ENCODE results near the gene LPCAT3. TPM values are rescaled to one million over a fixed set of nuclear protein-coding genes. Genes with fewer than 3 reads are reported as not detected.
A peak's percentile ranks its signal among the peaks of the same experiment; 100 is the strongest.

Gene LPCAT3
- total RNA-seq, 1 experiment from 2014 or later = 54.3 TPM

GRCh38 chr12:7021956-7022355, 3.7 kb upstream of the LPCAT3 start:
- TF ChIP-seq TCF7L2 (IDR thresholded peaks at IDR 0.05; ENCODE audit: low read depth, low read length) (no peak), REST (IDR thresholded peaks at IDR 0.05; ENCODE audit: insufficient read depth in 1 of 2, low read depth in 2 of 2, low read length in 1 of 2) (no peak), POLR2AphosphoS5 (IDR thresholded peaks at IDR 0.05; ENCODE audit: low read depth, low read length) (no peak), CTCF (IDR thresholded peaks at IDR 0.05) (no peak), SIN3A (IDR thresholded peaks at IDR 0.05; ENCODE audit: borderline replicate concordance, insufficient read depth, low read depth, low read length) (no peak)
- H3K4me3 ChIP-seq (ENCODE audit: low read depth in 2 of 2, low read length in 2 of 2) = no peak overlapping the region
- BruUV-seq (replicated peaks) = no TSS peak
- no peak for DNase-seq (ENCODE audit: low read depth, low spot score)
- H3K27me3 ChIP-seq (ENCODE audit: control insufficient read depth, insufficient read depth, low read length) = no peaks in the 10 kb centered on the region
- H3K27ac ChIP-seq (ENCODE audit: low read length) = no peak overlapping the region
- intact Hi-C loops (cut with micrococcal nuclease; ENCODE audit: unreplicated experiment) (no loop called here), in situ Hi-C loops (cut with HindIII; ENCODE audit: low pct_unique_long_range_greater_than_20kb, low sequenced_read_pairs) (no loop called here)
- CTCF ChIA-PET = no interaction called here
- H3K36me3 ChIP-seq (ENCODE audit: control insufficient read depth, insufficient read depth, low read length) = peaks cover 3% of the 10 kb centered on the region; the same call in 1 of the 2 replicates
- POLR2A ChIA-PET = interaction anchor here (0.6 kb wide), 1 partner anchor 159 kb away, joined by 5 read pairs; no protein-coding TSS in a partner anchor
- peaks cover 11% of the 10 kb centered on the region for H3K4me1 ChIP-seq (ENCODE audit: control insufficient read depth, insufficient read depth, low read length)
- ATAC-seq = no peak
- H3K9me3 ChIP-seq (ENCODE audit: control insufficient read depth, insufficient read depth, low read depth, low read length) = no peaks in the 10 kb centered on the region

GRCh38 chr12:7019043-7019569, 830 bp upstream of the LPCAT3 start:
- ChIA-PET CTCF (no interaction called here), POLR2A (no interaction called here)
- peaks cover 3% of the 10 kb centered on the region; the same call in 1 of the 2 replicates for H3K36me3 ChIP-seq (ENCODE audit: control insufficient read depth, insufficient read depth, low read length)
- no TSS peak for BruUV-seq (replicated peaks)
- peaks cover 27% of the 10 kb centered on the region for H3K4me1 ChIP-seq (ENCODE audit: control insufficient read depth, insufficient read depth, low read length)
- TF ChIP-seq SIN3A (IDR thresholded peaks at IDR 0.05; ENCODE audit: borderline replicate concordance, insufficient read depth, low read depth, low read length) (no peak), CTCF (IDR thresholded peaks at IDR 0.05) (peak; percentile 24), POLR2AphosphoS5 (IDR thresholded peaks at IDR 0.05; ENCODE audit: low read depth, low read length) (no peak)
- DNase-seq (ENCODE audit: low read depth, low spot score) (no peak), ATAC-seq (no peak)
- no peaks in the 10 kb centered on the region for H3K27me3 ChIP-seq (ENCODE audit: control insufficient read depth, insufficient read depth, low read length)
- H3K27ac ChIP-seq (ENCODE audit: low read length) = peak overlapping the region; percentile 86
- intact Hi-C loops (cut with micrococcal nuclease; ENCODE audit: unreplicated experiment) (no loop called here), in situ Hi-C loops (cut with HindIII; ENCODE audit: low pct_unique_long_range_greater_than_20kb, low sequenced_read_pairs) (no loop called here)
- peak overlapping the region; percentile 80 to 85 for H3K4me3 ChIP-seq (ENCODE audit: low read depth in 2 of 2, low read length in 2 of 2)
- H3K9me3 ChIP-seq (ENCODE audit: control insufficient read depth, insufficient read depth, low read depth, low read length) = no peaks in the 10 kb centered on the region

Data from Panc1 (cell line).